Gastroesophageal sphincter (tissue), 4 donors: ENCODE results near the gene HS3ST5. TPM values are rescaled to one million over a fixed set of nuclear protein-coding genes. Genes with fewer than 3 reads are reported as not detected.
"Not testable (repeated sequence)": the region's sequence is repeated elsewhere in the genome, so short reads cannot be mapped to it uniquely, and the experiment has no call there.

ENCODE experiments used
- ATAC-seq: fragments of 150-250 bp; one replicate; pipeline ENCODE4 v1.9.1; 2016; ENCODE audit warnings: mild to moderate bottlenecking, moderate library complexity
- H3K27ac ChIP-seq, 4 donors: fragments of 200-600 bp; sonication (generic) in 3 of 4; 1 replicate in 3 of 4; 2 replicates in 1 of 4; pipeline ENCODE4 v1.5.1; 2016 to 2019
- H3K27me3 ChIP-seq: fragments of 200-600 bp; sonication (generic); one replicate; pipeline ENCODE4 v1.5.1; 2019
- H3K36me3 ChIP-seq, 2 donors: fragments of 200-600 bp; sonication (generic); one replicate each; pipeline ENCODE4 v1.5.1; 2019; ENCODE audit warnings: control low read depth in 1 of 2
- H3K4me1 ChIP-seq, 3 donors: fragments of 200-600 bp; sonication (generic); 1 replicate in 2 of 3; 2 replicates in 1 of 3; pipeline ENCODE4 v1.5.1; 2016 to 2019; ENCODE audit warnings: control low read depth in 2 of 3
- H3K4me3 ChIP-seq, 2 donors: fragments of 200-600 bp; sonication (generic); one replicate each; pipeline ENCODE4 v1.5.1; 2019; ENCODE audit warnings: mild to moderate bottlenecking in 1 of 2, moderate library complexity in 1 of 2
- H3K9me3 ChIP-seq, 3 donors: fragments of 200-600 bp; sonication (generic); one replicate each; pipeline ENCODE4 v1.5.1; 2017 to 2019; ENCODE audit warnings: control low read depth in 2 of 3
- EP300 ChIP-seq: sonication (generic); formaldehyde crosslinking; IDR thresholded peaks from one replicate; pipeline ENCODE4 v1.6.1; 2017; ENCODE audit warnings: antibody characterized with exemption, mild to moderate bottlenecking
- POLR2A ChIP-seq, 2 donors: fragments of 450-650 bp; IDR thresholded peaks; one replicate each; pipeline ENCODE4 v1.6.1; 2017; ENCODE audit warnings: antibody characterized with exemption in 2 of 2, mild to moderate bottlenecking in 2 of 2, moderate library complexity in 1 of 2
- POLR2AphosphoS5 ChIP-seq: sonication (generic); formaldehyde crosslinking; IDR thresholded peaks from one replicate; pipeline ENCODE4 v1.6.1; 2017; ENCODE audit warnings: antibody characterized with exemption
- WGBS, 2 donors: methylation state at CpG; one replicate each; pipeline ENCODE4 v1.1.5; 2018; ENCODE audit warnings: low coverage in 1 of 2; 5-methylcytosine and 5-hydroxymethylcytosine counted together
- total RNA-seq, 4 donors: library from RNA; depleted of rRNA; stranded (reverse); fragments of >200 nt; gene quantifications; one replicate each; pipeline ENCODE4 v1.1.0, GENCODE V29; 2016
- TF ChIP-seq, protein P1 (sequence below), 4 experiments: fragments of 200-600 bp in 2 of 4; fragments of 450-650 bp in 2 of 4; sonication (generic) in 1 of 4; IDR thresholded peaks; one replicate each; pipeline ENCODE4 v1.5.1; 2017 to 2019; ENCODE audit warnings: antibody characterized with exemption in 4 of 4, mild to moderate bottlenecking in 2 of 4, moderate library complexity in 2 of 4

HS3ST5 gene
- total RNA-seq, 4 donors from 2014 or later, result 0.13 TPM; not detected in 3

- Histone ChIP-seq H3K4me1 (no peaks in the 10 kb centered on the region), H3K36me3 (no peaks in the 10 kb centered on the region), H3K4me3 (no peak overlapping the region), H3K27ac (no peak overlapping the region), H3K27me3 (no peaks in the 10 kb centered on the region), H3K9me3 (peaks cover 0 to 13% (median 0%) of the 10 kb centered on the region in 3 donors)
- TF ChIP-seq POLR2AphosphoS5 (no peak), POLR2A (IDR thresholded peaks at IDR 0.05) (no peak)
- WGBS, 2 donors, result 69 to 91% methylated on average over 3 of the region's 3 CpGs
- no peak for ATAC-seq
Measured at GRCh38 chr6:114151064-114151690, 191.6 kb downstream of the HS3ST5 start.

GRCh38 chr6:114149182-114149581 lies 193.6 kb downstream of the HS3ST5 start:
- H3K36me3 ChIP-seq, H3K27ac ChIP-seq, H3K27me3 ChIP-seq, ATAC-seq, H3K4me3 ChIP-seq, H3K4me1 ChIP-seq: not testable (repeated sequence)
- H3K9me3 ChIP-seq, result peaks cover 0 to 13% (median 0%) of the 10 kb centered on the region in 3 donors

DNA sequence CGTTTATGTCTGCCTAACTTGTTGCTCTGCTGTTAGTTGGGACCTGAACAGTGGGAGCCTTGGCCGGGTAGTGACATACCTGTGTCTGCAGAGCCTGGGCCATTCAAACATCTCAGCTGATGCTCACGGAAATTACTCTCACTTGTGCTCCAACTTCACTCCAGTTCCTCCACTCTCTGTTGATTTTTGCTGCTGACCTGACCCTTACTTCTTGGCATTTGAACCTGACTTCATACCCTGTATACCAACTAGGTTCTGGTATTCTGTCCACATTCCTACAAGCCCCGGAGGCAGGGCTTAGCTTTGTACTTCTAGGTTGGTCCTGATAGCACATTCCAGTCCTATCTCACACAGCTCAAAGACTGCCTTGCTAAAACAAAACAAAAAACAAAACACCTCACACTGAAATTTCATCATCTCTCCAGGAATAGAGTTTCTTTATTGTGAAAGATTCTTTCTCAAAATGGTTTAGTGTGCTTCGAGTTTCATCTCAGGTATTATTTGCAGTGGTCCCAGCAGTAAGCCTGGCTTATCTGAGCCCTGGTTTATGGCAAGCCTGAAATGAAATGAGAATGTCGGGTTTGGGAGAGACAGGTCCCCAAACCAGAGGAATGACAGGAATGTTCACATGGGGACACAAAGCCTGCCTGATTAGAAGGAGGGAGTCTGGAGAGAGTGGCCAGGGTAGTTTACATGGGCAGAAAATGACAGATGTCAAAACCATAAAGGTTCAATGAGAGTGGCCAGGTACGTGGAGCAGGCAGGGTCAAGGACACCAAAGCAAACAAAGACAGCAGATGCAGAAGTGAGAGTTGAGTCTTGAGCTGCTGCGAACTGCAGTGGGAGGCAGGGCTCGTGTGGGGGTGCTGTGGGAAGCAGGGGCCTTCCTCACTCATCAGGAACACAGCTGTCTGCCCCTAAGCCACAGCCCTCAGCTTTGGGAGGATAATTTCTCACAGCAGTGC lies 197.7 kb downstream of the HS3ST5 start:
- no peak for TF ChIP-seq EP300
- TF ChIP-seq, protein P1, sequence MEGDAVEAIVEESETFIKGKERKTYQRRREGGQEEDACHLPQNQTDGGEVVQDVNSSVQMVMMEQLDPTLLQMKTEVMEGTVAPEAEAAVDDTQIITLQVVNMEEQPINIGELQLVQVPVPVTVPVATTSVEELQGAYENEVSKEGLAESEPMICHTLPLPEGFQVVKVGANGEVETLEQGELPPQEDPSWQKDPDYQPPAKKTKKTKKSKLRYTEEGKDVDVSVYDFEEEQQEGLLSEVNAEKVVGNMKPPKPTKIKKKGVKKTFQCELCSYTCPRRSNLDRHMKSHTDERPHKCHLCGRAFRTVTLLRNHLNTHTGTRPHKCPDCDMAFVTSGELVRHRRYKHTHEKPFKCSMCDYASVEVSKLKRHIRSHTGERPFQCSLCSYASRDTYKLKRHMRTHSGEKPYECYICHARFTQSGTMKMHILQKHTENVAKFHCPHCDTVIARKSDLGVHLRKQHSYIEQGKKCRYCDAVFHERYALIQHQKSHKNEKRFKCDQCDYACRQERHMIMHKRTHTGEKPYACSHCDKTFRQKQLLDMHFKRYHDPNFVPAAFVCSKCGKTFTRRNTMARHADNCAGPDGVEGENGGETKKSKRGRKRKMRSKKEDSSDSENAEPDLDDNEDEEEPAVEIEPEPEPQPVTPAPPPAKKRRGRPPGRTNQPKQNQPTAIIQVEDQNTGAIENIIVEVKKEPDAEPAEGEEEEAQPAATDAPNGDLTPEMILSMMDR (IDR thresholded peaks at IDR 0.05), result no peak
- TF ChIP-seq POLR2A (IDR thresholded peaks at IDR 0.05), result no peak
- TF ChIP-seq POLR2AphosphoS5, result no peak
- 48 to 51% methylated on average over 9 of the region's 9 CpGs for WGBS, 2 donors
- Histone ChIP-seq H3K27me3 (no peaks in the 10 kb centered on the region), H3K4me3 (no peak overlapping the region), H3K4me1 (no peaks in the 10 kb centered on the region), H3K36me3 (no peaks in the 10 kb centered on the region), H3K27ac (no peak overlapping the region), H3K9me3 (peaks cover 0 to 13% (median 0%) of the 10 kb centered on the region in 3 donors)
- no peak for ATAC-seq

DNA sequence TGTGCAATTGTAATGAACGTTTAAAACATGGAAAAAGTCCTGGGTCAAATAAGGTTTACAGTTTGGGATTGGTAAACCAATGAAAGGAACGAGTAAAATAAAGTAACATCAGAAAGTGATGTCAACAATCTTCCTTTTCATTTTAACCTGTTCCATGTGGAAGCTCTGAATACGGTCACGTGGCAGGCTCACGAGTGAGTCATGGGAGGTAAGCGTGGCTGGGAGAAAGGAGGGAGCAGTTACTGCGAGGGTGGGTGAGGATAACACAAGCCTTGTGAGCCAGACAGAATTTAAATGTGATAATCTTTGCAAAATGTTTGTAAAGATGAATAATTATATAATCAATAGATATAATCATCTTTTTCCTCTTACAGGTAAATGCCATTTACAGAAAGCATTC lies 200.6 kb downstream of the HS3ST5 start:
- Histone ChIP-seq H3K4me1 (no peaks in the 10 kb centered on the region), H3K4me3 (no peak overlapping the region), H3K9me3 (peaks cover 0 to 9% (median 0%) of the 10 kb centered on the region in 3 donors), H3K36me3 (no peaks in the 10 kb centered on the region), H3K27me3 (no peaks in the 10 kb centered on the region), H3K27ac (no peak overlapping the region)
- ATAC-seq, result no peak
- WGBS, 2 donors, result 85 to 90% methylated on average over 6 to 7 of the region's 7 CpGs
- TF ChIP-seq EP300 (no peak), POLR2AphosphoS5 (no peak), POLR2A (IDR thresholded peaks at IDR 0.05) (no peak)
- TF ChIP-seq, protein P1 (IDR thresholded peaks at IDR 0.05), result no peak

- no peaks in the 10 kb centered on the region for H3K36me3 ChIP-seq
- WGBS, 2 donors, result 19 to 25% methylated on average over 4 to 5 of the region's 5 CpGs
Measured at GRCh38 chr6:114140416-114140815, 202.4 kb downstream of the HS3ST5 start.

More at GRCh38 chr6:114140416-114140815, 202.4 kb downstream of the HS3ST5 start:
- Histone ChIP-seq H3K27ac (no peak overlapping the region), H3K4me3 (no peak overlapping the region), H3K9me3 (no peaks in the 10 kb centered on the region), H3K4me1 (peaks cover 0 to 2% (median 0%) of the 10 kb centered on the region in 3 donors), H3K27me3 (no peaks in the 10 kb centered on the region)
- ATAC-seq, result no peak
- TF ChIP-seq EP300 (no peak), POLR2A (IDR thresholded peaks at IDR 0.05) (no peak), POLR2AphosphoS5 (no peak)
- TF ChIP-seq, protein P1 (IDR thresholded peaks at IDR 0.05), result no peak
